WERI-Rb-1 (cell line): Measurements from ENCODE around the gene SLIT2.

Source experiments
- DNase-seq: peaks from one replicate; pipeline ENCODE4 v3.0.0-alpha.2; 2020
- H3K27ac ChIP-seq: fragments of 250-450 bp; sonication (Bioruptor Pico); 2 replicates; pipeline ENCODE4 v1.5.1; 2020; ENCODE audit warnings: mild to moderate bottlenecking, moderate library complexity
- H3K27me3 ChIP-seq: fragments of 250-450 bp; sonication (Bioruptor Pico); 2 replicates; pipeline ENCODE4 v1.5.1; 2021; ENCODE audit warnings: mild to moderate bottlenecking, low read depth, moderate library complexity; ENCODE audit not compliant: insufficient read depth, severe bottlenecking
- H3K36me3 ChIP-seq: fragments of 250-450 bp; sonication (Bioruptor Pico); 2 replicates; pipeline ENCODE4 v1.5.1; 2020; ENCODE audit warnings: mild to moderate bottlenecking, moderate library complexity
- H3K4me3 ChIP-seq: 2 replicates; pipeline ENCODE4 v1.5.1; 2011; ENCODE audit warnings: low read depth, mild to moderate bottlenecking, control low read depth, low read length
- H3K9me3 ChIP-seq: fragments of 250-450 bp; sonication (Bioruptor Pico); 2 replicates; pipeline ENCODE4 v1.5.1; 2021; ENCODE audit warnings: mild to moderate bottlenecking, moderate library complexity; ENCODE audit not compliant: severe bottlenecking
- TF ChIP-seq, protein P1 (sequence below): IDR thresholded peaks from 2 replicates; pipeline ENCODE4 v1.5.1; 2011; ENCODE audit warnings: low read depth, mild to moderate bottlenecking, control low read depth, inconsistent platforms, low read length

Gene SLIT2

GRCh38 chr4:20251796-20252655 is at the start of gene SLIT2:
Gene SLIT2 (plus strand): TSS chr4:20251905. CDS start chr4:20253816, 1,911 bp downstream.
- peaks cover 41% of the 10 kb centered on the region for H3K27me3 ChIP-seq
- DNase-seq = peak; percentile 85
- H3K27ac ChIP-seq = no peak within 1 kb of the TSS
- peak within 1 kb of the TSS; percentile 70 for H3K4me3 ChIP-seq
- TF ChIP-seq, protein P1, sequence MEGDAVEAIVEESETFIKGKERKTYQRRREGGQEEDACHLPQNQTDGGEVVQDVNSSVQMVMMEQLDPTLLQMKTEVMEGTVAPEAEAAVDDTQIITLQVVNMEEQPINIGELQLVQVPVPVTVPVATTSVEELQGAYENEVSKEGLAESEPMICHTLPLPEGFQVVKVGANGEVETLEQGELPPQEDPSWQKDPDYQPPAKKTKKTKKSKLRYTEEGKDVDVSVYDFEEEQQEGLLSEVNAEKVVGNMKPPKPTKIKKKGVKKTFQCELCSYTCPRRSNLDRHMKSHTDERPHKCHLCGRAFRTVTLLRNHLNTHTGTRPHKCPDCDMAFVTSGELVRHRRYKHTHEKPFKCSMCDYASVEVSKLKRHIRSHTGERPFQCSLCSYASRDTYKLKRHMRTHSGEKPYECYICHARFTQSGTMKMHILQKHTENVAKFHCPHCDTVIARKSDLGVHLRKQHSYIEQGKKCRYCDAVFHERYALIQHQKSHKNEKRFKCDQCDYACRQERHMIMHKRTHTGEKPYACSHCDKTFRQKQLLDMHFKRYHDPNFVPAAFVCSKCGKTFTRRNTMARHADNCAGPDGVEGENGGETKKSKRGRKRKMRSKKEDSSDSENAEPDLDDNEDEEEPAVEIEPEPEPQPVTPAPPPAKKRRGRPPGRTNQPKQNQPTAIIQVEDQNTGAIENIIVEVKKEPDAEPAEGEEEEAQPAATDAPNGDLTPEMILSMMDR = no peak
- H3K36me3 ChIP-seq = no peaks in the 10 kb centered on the region
- H3K9me3 ChIP-seq = no peaks in the 10 kb centered on the region

- Histone ChIP-seq H3K27me3 (no peaks in the 10 kb centered on the region), H3K9me3 (no peaks in the 10 kb centered on the region), H3K4me3 (no peak overlapping the region), H3K36me3 (no peaks in the 10 kb centered on the region), H3K27ac (no peak overlapping the region)
- TF ChIP-seq, protein P1 = no peak
- DNase-seq = no peak
Measured at GRCh38 chr4:20203508-20203907, 48.2 kb upstream of the SLIT2 start.

DNA sequence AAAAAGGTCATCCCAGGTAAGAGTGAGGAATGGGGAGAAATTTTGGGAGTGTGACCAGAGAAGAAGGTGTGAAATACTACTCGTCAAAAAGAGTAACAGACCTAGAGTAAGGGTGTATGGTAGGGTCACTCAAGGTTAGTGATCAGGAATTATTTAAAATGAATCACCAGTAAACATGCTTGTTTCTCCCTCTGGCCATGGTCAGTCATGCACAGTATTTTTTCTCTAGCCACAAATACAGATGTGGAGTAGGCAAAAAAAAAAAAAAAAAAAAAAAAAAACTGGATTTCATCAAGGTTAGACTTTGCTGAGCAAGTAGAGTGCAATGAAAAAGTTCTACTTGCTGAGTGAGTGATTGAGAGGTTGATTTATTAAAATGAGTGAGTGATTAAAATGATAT is 34.2 kb upstream of the SLIT2 start:
- H3K27me3 ChIP-seq = no peaks in the 10 kb centered on the region
- TF ChIP-seq, protein P1 = no peak
- no peak for DNase-seq

GRCh38 chr4:20217951-20218350 is 33.8 kb upstream of the SLIT2 start:
- no peak for DNase-seq
- Histone ChIP-seq H3K27me3 (no peaks in the 10 kb centered on the region), H3K4me3 (no peak overlapping the region), H3K9me3 (no peaks in the 10 kb centered on the region), H3K36me3 (no peaks in the 10 kb centered on the region), H3K27ac (no peak overlapping the region)
- TF ChIP-seq, protein P1 = no peak

More for the DNA sequence above, 34.2 kb upstream of the SLIT2 start:
- H3K9me3 ChIP-seq = no peaks in the 10 kb centered on the region
- H3K27ac ChIP-seq = no peak overlapping the region
- no peak overlapping the region for H3K4me3 ChIP-seq
- H3K36me3 ChIP-seq = no peaks in the 10 kb centered on the region

GRCh38 chr4:20219521-20219920 is 32.2 kb upstream of the SLIT2 start:
- Histone ChIP-seq H3K27me3 (no peaks in the 10 kb centered on the region), H3K4me3 (no peak overlapping the region), H3K36me3 (no peaks in the 10 kb centered on the region), H3K27ac (no peak overlapping the region), H3K9me3 (no peaks in the 10 kb centered on the region)
- TF ChIP-seq, protein P1 = no peak
- DNase-seq = no peak
